Stimulated activated CD8-positive, alpha-beta memory T cell treated with anti-CD3 and anti-CD28 coated beads, Interleukin-7, amount 100 ng/mL, for 48 hours (primary cell): Measurements from ENCODE around the gene ANK3.

Experiments
- DNase-seq, 2 donors: peaks; one replicate each; pipeline ENCODE4 v3.0.0-alpha.2; 2020; ENCODE audit warnings: low read depth in 1 of 2; ENCODE audit errors: extremely low read depth in 1 of 2

The ANK3 gene

DNA sequence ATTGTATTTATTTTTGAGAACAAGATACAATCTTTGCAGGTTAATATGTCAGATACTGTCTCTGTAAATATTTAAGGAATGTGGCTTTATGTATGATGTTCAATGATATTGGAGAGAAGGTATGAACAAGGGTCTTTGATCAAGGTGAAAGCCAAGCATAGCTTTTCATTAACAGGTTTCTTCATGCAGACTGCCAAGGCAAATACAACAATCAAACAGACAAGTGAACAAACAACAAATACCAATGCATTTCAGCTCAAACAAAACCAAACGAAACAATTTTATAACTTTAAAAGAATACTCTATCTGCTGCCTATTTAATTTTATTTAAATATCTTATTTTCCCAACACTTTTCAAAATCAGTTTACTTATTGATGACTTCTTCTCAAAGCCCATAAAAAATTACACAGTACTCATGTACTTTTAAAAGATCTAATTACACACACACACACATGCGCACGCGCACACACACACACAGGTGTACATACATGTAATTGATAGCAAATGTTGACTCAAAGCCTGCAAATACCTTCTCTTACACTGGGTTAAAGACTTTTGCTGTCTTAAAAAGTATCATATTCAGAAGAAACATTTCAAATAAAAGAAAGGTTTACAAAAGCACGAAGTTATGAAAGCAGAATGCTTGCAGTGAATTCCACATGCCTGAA lies 282.2 kb downstream of the ANK3 start:
- DNase-seq = no peak

DNA sequence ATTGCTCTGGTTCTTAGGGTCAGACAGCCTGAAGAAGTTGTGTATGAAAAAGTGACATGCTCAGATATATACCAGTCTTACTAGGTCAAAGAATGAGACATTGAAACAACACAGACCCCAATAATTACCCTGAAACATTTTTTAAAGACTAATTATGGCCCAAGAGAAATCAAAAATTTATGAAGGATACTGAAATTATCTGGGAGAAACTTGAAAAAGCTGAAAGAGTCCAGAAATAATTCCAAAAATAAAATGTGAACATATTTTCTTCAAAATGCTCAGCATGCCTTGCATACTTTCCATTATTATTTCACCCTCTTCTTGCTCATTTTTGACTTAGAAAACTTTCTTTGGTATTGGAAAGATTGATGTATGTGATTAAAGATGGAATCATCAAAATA lies 284.4 kb downstream of the ANK3 start:
- DNase-seq = no peak

DNA sequence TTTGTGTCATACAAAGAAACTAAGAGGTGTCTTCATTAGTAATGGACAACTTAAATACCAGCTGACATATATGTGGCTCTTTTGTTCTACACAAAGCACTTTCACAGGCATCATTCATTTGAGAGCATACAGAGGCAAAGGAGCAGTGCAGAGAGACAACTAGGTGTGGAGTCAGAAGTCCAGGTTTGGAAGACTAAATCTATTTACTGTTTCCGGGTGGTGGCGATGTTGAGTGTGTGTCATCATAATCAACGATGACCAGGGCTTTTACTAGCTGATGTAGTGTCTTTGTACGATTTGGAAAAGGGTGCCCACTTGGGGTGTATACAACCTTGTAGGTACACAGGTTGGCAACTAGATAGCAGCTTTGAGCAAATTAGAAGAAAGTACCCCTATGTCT lies 287.9 kb downstream of the ANK3 start:
- DNase-seq = no peak

DNA sequence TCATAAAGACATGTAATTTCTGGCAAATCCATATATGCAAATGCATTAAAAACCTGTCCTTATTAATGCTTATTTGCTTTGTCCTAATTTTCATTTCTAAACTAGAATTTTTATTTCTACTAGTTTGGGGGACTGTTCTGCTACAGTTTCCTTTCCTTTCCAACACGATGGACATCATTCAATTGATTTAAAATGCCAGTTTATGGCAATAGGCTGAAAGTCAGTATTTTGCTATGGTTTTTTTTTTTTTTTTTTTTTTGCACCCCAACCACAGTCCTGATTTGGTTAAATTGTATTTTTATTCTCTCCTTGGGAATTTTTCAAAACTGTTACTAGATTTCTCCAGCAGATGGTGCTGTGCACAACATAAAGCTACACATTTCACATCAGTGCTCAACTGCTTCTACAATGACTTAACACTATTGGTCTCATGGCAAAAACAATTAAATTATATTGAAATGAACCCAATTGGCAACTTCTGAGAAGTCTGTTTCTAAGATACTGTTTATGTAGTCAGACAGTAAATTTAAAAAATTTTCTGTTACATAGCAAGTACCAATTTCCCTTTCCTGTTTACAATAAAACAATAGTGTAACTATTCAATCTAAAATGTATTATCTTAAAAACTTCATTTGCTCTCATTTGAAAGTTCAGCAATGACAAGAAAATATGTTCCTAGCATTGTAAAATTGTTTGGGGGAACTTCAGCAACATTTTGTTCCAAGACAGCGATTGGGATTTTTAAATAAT lies 289.5 kb downstream of the ANK3 start:
- DNase-seq = no peak

DNA sequence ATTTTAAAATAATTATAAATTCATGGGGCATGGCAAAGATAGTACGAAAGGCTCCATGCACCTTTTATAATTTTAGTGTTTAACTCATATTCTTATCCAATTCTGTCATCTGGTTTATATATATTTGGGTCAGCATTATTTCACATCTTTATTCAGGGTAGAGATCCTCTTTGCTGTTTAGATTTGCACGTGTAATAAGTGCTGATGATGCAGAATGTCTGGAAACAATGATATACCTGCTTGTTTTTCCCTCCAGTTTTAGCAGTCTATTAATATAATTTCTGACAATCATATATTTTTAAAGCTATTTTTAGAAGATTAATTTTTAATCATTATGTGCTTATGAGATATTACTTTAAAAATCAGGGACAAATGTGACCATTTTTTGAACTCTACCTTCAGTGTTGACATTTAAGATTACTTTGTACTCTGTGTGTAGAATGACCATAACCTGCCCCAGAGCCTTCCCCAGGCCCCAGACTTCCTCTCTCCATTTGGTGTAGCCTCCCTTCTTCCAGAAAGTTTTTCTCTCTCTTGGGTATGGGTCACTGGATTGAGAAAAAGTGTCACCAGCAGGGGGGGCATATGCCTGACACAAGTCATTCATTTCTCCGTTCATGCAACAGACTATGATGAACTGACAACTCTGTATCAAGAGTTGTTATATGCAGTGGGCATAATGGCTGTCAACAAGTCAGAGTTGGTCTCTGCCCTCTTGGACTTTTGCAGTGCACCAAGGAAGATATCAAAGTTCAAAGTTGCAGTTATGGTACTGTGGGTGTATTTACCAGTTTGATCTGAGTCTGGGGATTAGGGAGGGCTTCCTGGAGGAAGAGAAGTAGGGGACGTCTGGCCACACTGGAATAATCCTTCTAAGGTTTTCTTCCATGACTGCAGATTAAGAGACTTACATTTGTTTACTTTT lies 290.7 kb downstream of the ANK3 start:
- DNase-seq = no peak

DNA sequence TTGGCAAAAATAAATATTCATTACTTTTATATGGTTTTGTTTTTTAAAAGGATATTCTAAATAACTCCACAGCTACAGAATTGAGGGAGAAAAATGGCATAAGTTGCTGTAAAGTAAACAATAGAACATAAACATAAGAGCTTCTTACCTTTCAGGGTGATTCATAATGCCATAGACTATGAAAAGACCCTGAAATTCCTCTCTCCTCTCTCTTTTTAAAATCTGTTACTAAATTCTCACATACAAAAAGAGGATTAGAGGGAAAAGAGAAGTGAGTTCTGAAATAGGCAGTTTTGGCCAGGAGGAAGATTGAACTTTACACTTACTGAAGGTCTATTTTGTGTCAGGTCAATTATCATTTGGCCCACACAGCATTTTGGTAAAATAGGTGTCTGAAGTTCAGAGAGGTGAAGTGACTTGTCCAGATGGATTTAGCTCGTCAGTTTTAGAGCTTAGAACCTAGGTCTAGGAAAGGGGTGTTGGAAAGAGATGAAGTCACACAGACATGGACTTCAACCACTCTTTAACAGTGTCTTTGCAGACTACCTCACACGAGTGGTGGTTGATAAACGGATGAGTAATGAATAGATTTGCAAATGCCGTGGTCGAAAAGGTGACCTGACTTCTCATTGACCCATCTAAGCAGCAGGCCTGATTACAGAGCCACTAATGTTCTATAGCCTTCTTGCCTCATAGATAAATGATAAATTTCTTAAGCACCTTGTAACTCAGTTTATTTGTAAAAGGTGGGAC lies 292.7 kb downstream of the ANK3 start:
- no peak for DNase-seq

DNA sequence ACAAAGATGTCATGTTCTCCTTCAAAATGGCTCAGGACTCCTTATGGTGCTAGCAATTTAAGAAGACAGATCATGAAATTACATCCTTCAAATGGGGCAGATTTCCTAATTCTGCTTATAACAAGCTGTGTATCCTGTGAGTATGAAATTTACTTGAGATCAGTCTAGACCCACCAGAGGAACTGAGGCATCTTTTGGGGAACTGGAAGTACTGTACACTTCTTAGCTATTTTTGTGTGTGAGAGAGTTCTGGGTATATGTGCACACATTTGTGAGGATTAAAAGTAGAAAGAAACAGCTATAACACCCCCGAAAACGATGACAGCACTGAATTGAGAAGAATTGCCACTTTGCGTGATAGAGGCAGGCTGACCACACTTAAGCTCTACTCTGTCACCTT lies 296.4 kb downstream of the ANK3 start:
- no peak for DNase-seq

DNA sequence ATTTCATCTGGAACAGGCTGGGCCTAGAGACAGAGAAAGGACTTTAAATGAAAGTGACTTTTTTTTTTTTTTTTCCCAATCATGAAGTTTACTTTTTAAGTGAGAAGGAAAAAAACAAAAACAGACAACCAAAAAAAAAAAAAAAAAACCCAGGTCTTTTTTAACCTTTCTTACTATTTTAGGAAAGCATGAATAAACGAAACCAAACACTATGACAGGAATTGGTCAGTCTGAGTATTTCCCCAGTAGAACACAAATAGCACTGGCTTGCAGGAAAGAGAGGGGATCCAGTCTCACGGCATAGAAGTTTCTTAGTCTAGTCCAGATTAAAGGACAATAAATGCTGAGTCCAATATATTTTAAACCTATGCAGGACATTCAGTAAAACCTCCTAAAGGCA lies 302.8 kb downstream of the ANK3 start:
- no peak for DNase-seq

DNA sequence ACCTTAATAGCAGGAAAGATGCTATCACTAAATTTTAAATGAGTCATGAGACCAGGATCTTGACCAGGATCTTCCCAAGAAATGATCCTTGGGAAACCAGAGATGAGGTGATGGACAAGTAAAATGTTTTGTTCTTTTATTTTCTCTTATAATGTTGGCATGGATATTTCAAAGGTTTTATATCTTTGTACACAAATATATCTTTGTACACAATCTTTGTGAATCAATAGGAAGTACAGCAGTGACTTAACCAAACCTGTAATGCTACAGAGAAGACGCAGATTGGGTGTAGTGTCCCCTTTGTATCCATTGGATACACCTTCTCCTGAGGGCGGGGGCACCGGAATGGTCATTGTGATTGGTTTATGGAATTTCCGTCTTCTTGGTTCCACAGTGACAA lies 303.3 kb downstream of the ANK3 start:
- no peak for DNase-seq

DNA sequence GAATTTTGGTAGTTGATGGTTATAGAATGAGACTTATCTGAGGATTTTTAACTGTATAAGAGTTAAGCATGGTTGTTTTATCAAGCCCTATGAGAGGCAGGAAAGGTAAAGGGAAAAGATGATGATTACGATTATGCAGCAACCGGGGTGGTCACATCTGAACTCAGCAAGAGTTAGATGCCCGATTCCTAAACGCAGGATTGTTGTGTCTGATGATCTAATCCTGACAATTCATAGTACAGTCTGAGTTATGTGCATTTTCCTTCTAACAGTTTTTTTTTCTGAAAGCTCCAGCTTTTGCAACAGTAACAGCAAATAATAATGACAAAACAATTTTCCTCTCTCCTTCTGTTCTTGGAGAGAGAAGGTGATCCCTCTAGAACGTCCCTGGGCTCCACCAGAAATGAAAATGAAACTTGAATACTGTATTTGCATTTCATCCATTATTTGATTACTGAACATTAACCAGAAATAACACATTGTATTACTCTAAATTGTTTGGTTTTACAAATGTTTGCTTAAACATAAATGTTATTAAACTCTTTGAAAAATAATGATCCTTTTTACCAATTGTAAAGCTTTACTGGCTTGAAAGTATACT lies 306.8 kb downstream of the ANK3 start:
- no peak for DNase-seq

DNA sequence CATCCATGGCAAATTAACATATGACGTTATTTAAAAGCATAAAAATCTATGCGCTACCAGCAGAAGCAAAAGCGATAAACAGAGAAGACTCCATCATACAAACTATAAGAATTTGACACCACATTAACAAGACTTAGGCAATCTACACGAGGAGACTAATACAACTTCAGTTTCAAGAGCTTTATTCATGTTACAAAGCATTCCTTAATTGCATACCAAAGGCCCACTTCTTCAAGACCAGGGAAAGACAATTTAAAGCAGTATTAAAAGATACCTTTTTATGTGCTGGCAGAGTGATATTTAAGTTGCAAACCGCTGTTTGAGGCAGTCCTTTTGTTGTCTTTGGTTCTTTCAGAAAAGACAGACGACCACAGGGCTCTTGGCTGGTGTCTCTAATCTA lies 307.3 kb downstream of the ANK3 start:
- DNase-seq = no peak

DNA sequence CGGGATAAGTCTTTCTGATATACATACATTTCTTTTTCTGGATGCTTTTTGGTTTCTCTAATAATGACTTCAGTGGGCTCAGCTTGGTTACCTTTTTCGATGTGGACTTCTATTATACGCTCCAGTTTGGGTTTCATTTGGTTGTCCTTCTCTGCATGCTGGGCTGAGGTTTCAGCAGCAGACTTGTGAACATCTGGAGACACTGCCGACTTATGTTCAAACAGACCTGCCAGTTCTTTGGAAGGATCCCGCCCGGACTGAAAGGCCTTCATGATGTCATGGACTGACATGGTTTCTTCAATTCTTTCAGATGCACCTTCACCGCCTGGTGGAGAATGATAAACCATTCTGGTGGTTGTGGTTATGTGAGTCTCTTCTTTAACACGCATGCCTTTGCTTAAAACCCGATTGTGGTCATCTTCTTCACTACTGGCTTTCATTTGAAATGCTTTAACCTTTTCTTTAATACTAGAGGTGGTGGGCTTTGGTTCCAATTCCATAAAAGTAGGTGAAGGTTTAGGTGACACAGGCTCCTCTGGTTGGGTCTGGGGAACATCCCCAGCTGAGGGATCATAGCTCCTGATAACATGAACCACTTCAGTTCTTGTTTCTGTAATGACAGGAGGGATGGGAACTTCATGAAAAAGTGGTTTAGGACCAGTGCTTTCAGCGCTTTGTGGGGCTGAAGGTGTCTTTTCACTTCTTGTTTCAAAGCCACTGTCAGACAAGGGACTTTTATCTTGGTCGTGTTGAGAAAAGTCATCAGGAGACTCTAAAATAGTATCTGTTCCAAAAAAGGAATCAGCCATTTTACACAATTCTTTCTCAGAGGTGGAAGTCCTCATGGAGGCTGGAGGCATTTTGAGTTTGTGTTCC lies 315.7 kb downstream of the ANK3 start:
- DNase-seq = no peak

DNA sequence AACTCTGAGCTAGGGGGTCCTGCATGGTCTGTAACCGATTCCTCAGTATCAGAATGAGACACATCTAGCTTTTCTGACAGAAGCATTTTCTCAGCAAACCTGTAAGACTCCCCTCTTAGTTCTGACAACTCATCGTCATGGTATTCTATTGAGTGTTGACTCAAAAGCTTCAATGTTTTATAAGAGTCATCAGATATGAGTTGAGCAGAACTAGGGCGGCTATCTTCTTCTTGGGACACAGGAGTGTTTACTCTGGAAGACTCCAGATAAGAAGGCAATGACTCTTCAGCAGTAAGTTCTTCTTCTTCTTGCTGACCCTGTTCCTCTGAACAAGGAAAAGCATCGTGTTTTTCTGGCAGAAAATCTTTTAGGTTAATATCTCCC lies 316.3 kb downstream of the ANK3 start:
- no peak for DNase-seq

DNA sequence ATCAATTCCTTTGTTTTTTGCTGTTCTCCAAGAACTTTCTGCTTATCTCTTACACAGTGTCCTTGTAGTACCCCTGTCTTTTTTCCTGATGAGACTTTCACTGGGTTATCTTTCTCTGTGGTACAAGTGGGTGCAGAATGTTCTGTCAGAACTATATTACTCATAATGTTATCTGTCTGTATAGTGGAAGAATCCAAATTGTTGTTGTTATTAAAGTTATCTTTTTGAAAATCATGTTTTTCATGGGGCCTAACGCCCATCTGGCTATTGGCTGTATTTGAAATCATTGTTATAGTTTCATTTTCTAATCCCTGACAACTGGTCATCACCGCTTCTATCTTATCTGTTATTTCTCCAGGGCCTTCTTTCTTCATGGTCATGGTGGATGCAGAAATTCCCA lies 320.4 kb downstream of the ANK3 start:
- no peak for DNase-seq

DNA sequence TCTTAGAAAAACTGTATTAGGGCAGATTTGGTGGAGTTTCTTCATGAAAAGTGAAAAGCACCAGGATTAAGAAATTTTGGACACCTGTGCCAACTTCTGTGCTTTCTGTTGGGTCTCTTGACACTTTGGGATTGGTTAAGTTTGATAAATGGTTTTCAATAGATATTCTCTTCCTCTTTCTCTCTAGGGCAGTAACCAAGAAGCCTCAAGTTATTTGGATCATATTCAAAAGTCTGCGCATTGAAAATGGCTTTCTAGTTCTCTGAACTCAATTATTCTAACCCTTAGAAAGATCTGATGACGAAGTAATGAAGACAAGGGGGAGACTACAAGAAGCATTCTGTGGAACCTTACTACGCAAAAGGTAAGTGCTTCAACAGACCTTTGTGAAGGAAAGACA lies 339.3 kb downstream of the ANK3 start:
- DNase-seq = no peak

DNA sequence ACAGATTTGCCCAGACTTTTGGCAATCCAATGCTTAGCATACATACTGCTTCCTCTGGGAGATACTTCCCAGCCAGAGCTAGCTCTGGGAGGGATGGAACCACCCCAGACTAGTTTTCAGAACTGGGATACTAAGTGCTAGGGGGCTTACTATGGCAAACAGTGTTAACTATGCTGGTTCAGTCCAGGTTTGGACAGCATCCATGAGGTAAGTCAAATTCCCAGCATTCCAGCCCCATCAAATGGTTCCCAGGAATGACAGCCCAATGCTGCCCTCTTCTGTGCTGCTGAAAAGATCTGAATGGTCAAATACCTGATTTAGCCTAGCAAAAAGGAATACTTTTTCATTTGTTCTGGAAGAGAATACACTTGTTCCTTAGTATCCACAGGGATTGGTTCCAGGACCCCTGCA lies 341.6 kb downstream of the ANK3 start:
- DNase-seq = no peak

DNA sequence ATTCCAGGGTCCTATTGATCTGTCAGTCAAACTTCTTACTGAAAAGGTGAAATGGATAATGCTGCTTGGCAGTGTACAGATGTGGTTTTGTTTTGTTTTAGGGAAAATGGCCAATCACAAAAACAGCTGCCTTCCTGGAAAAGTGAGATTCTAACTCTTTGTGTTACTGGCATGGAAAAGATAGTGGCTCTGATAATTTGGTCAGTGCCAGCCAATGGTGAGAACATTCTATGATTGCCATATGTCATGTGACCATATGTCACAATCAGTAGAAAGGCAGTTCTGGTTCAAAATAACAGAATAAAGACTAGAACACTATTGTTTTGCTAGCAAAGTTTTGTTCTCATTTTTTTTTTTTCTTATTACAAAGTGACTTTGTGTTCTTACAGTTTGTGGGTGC lies 344.1 kb downstream of the ANK3 start:
- DNase-seq = no peak

DNA sequence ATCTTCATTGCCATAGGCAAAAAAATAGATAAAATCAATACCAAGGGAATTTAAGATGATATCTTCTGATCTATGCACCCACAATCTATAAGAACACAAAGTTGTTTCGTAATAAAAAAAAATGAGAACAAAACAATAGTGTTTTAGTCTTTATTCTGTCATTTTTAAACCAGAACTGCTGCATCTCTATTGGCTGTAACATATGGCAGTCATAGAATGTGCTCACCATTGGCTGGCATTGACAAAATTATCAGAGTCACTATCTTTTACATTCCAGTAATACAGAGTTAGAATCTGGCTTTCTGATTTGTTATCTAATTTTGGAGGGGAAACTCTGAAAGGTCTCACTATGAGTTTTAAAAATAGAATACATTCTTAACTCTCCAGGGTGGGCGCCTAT lies 344.7 kb downstream of the ANK3 start:
- no peak for DNase-seq

DNA sequence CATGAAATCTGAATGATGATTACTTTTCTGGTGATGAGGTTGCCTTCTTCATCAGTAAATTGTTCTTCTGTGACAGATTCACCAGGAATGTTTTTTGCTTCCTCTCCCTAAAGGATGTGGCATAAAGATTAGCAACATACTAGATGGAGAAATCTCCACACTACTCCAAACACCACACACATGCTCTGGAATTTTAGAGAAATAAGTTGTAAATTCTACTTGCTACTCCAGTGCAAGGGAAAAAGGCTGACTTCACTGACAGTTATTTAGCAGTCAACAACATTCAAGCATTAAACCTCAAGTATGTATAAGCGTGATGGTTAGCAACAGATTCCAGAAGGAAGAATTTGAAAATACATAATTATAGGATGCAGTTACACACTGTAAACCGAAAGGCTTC lies 345.4 kb downstream of the ANK3 start:
- DNase-seq = no peak
